Mucosa of descending colon (tissue), 3 donors: Measurements from ENCODE around the gene TRUB1. TPM values are rescaled to one million over a fixed set of nuclear protein-coding genes. Genes with fewer than 3 reads are reported as not detected.

Source experiments
- ATAC-seq: fragments of 200-7000 bp; cut with Tn5 transposase; one replicate; pipeline ENCODE4 v1.9.1; 2020; ENCODE audit warnings: mild to moderate bottlenecking, moderate library complexity
- DNase-seq, 3 donors: peaks; one replicate each; pipeline ENCODE4 v3.0.0-alpha.2; 2020
- H3K36me3 ChIP-seq: fragments of 200-600 bp; one replicate; pipeline ENCODE4 v1.8.0; 2021; ENCODE audit warnings: low read depth, mild to moderate bottlenecking
- H3K4me1 ChIP-seq: fragments of 200-600 bp; one replicate; pipeline ENCODE4 v1.8.0; 2021; ENCODE audit warnings: low read depth, mild to moderate bottlenecking
- H3K4me3 ChIP-seq: fragments of 200-600 bp; one replicate; pipeline ENCODE4 v1.8.0; 2021; ENCODE audit warnings: mild to moderate bottlenecking
- H3K9me3 ChIP-seq: fragments of 200-600 bp; one replicate; pipeline ENCODE4 v1.8.0; 2021; ENCODE audit warnings: mild to moderate bottlenecking
- CTCF ChIP-seq: fragments of 200-600 bp; IDR thresholded peaks from one replicate; pipeline ENCODE4 v1.8.0; 2022; ENCODE audit warnings: antibody characterized with exemption, mild to moderate bottlenecking
- intact Hi-C, 2 donors: fragments of 100-400 bp; cut with DNase I in 1 of 2; cut with micrococcal nuclease in 1 of 2; formaldehyde crosslinking; loops; one replicate each; pipeline versions ENCODE4 v1.11.0 to v1.11.1; 2022; cut with DNase I, micrococcal nuclease
- total RNA-seq, 3 donors: library from RNA; stranded (reverse); fragmentation: NEBNext Ultra II Directional in 2 of 3; extraction: Animal tissue kit (Norgen Biotek cat#: 25700) in 2 of 3; gene quantifications; one replicate each; pipeline versions ENCODE4 v1.2.1 to v1.2.4, GENCODE V29; 2021 to 2023
- donor health status: DM: no; HTN: no; CAD: no; lungs with moderate emphysema.
- donor health status: DM: no; HTN: no; CAD: no.
- donor health status: DM: no; HTN: yes; CAD: no.

Gene TRUB1
- total RNA-seq, 3 donors from 2014 or later = 13.3 to 16.5 (median 15.9) TPM

DNA sequence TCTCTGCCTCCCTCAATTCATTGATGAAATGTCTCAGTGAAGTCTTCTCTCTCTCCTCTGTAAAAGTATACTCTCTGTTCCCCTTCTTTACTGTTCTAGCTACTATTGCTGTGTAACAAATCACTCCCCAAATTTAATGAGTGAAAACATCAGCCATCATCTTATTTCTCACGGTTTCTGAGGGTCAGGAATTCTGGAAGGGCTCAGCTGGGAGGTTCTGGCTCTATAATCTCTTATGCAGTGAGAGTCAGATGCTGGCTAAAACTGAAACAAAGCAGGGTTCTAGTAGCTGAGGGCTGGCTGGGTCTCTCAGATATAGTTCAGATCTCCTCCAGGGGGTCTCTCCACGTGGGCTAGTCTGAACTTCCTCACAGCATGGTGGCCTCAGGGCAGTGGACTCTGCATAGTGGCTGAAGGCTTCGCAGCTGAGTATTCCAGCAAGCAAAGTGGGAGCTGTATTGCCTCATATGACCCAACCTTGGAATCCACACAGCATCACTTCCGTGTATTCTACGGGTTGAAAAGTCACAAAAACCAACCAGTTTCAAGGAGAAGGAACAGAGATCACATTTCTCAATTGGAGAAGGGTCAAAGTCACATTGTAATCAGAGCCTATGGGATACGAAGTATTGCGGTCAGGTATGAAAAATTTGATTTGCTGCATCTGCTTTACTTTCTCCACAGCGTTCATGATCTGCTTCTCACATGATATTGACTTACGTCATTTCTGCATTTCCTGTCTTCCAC lies 80.4 kb downstream of the TRUB1 start:
- intact Hi-C loops = no loop called here
- Histone ChIP-seq H3K4me3 (no peak overlapping the region), H3K9me3 (no peaks in the 10 kb centered on the region), H3K4me1 (no peaks in the 10 kb centered on the region), H3K36me3 (no peaks in the 10 kb centered on the region)
- TF ChIP-seq CTCF = no peak
- DNase-seq (no peak), ATAC-seq (no peak)

- ATAC-seq (no peak), DNase-seq (no peak)
- no peak for TF ChIP-seq CTCF
- intact Hi-C loops = no loop called here
- no peaks in the 10 kb centered on the region for H3K36me3 ChIP-seq
- no peaks in the 10 kb centered on the region for H3K4me1 ChIP-seq
- H3K9me3 ChIP-seq = no peaks in the 10 kb centered on the region
- H3K4me3 ChIP-seq = no peak overlapping the region
Measured at GRCh38 chr10:115020449-115020848, 82.5 kb downstream of the TRUB1 start.

DNA sequence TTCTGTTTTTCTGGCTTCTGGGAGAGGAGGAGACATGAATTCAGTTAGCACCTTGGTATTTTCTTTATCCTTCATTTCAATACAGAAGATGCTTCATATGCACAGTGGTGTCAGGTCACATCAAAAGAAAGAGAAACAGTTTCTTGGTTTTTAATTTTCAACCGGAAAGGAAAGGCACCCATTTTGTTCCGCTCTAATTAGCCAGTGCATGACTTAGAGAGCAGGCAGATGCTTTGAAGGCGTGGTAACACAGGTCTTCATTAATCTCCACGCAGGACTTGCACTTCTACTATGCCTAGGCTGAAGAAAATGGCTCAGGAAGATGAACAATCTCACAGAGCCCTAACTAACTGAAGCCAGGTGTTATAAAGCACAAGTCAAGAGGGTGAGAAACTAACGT lies 84.7 kb downstream of the TRUB1 start:
- no peak for TF ChIP-seq CTCF
- intact Hi-C loops = no loop called here
- DNase-seq = no peak

DNA sequence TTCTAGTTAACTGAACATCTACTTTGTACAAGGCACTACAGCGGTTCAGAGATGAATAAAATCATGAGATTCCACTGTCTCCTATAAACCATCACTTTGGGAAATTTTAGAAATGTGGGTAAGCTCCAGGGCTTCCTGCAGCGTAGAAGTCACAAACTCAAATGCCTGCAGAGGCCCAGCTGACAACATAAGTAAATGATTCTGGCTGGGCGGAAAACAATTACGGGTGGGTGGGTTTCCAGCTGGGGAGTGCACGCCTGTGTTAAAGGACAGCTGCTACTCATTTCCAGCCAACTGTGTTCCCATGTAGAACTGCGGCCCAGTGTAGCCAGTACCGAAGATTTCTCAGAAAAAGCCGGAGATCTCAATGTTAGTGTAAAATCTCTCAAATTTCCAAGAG lies 85.7 kb downstream of the TRUB1 start:
- no peak for DNase-seq
- no peak for TF ChIP-seq CTCF
- Histone ChIP-seq H3K36me3 (no peaks in the 10 kb centered on the region), H3K4me1 (no peaks in the 10 kb centered on the region), H3K4me3 (no peak overlapping the region), H3K9me3 (no peaks in the 10 kb centered on the region)
- no peak for ATAC-seq
- intact Hi-C loops = no loop called here

More for the DNA sequence above, 84.7 kb downstream of the TRUB1 start:
- no peaks in the 10 kb centered on the region for H3K36me3 ChIP-seq
- H3K4me1 ChIP-seq = no peaks in the 10 kb centered on the region
- H3K9me3 ChIP-seq = no peaks in the 10 kb centered on the region
- ATAC-seq = no peak
- no peak overlapping the region for H3K4me3 ChIP-seq

DNA sequence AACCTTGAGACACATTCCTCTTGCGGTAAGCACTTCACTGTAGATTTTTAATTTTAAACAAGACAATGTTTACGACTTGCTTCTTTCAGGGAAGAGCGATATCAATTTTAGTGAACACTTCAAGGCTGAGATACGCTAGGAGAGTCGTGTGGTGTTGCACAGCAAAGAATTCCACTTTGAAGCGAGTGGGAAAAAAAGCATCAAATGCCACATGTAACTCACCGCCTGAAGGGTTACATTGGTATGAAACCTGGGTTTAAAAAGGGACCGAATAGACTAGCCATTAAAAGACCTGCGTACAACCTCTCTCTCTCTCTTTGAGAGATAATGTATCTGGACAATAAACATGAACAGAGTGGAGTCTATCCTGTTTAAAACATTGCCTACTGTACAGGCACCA lies 86.4 kb downstream of the TRUB1 start:
- intact Hi-C loops = no loop called here
- ATAC-seq (no peak), DNase-seq (no peak)
- H3K4me1 ChIP-seq = no peaks in the 10 kb centered on the region
- TF ChIP-seq CTCF = no peak
- no peak overlapping the region for H3K4me3 ChIP-seq
- no peaks in the 10 kb centered on the region for H3K36me3 ChIP-seq
- H3K9me3 ChIP-seq = no peaks in the 10 kb centered on the region
